Right ventricle myocardium superior (tissue), 1 donor: ENCODE measurements around the gene USP36. TPM values are rescaled to one million over a fixed set of nuclear protein-coding genes. Genes with fewer than 3 reads are reported as not detected.
"Not testable (repeated sequence)": the region's sequence is repeated elsewhere in the genome, so short reads cannot be mapped to it uniquely, and the experiment has no call there.

Experiments
- ATAC-seq: fragments of 200-7000 bp; cut with Tn5 transposase; one replicate; pipeline ENCODE4 v1.9.1; 2020; ENCODE audit warnings: mild to moderate bottlenecking; ENCODE audit not compliant: poor library complexity
- DNase-seq: peaks from one replicate; pipeline ENCODE4 v3.0.0-alpha.2; 2020
- intact Hi-C: fragments of 100-400 bp; cut with DNase I; formaldehyde crosslinking; loops from one replicate; pipeline ENCODE4 v1.11.2; 2022
- total RNA-seq: library from RNA; stranded (reverse); fragmentation: NEBNext Ultra II Directional; extraction: Animal tissue kit (Norgen Biotek cat#: 25700); gene quantifications from one replicate; pipeline ENCODE4 v1.2.1, GENCODE V29; 2021
- donor health status: DM: no; HTN: yes; CAD: no; lungs with severe emphysema.

Gene USP36
- total RNA-seq, 1 donor from 2014 or later: 17.8 TPM

GRCh38 chr17:78763561-78763960, 77.1 kb downstream of the USP36 start:
- ATAC-seq (no peak), DNase-seq (no peak)
- intact Hi-C loops: no loop called here

- DNase-seq: no peak
- intact Hi-C loops: no loop called here
- ATAC-seq: no peak
Measured at GRCh38 chr17:78761789-78762406, 78.7 kb downstream of the USP36 start.

GRCh38 chr17:78759969-78760352, 80.7 kb downstream of the USP36 start:
- ATAC-seq (no peak), DNase-seq (no peak)
- intact Hi-C loops: no loop called here

GRCh38 chr17:78759203-78759968, 81.2 kb downstream of the USP36 start:
- ATAC-seq (peak; percentile 84), DNase-seq (peak; percentile 90)
- intact Hi-C loops: no loop called here

GRCh38 chr17:78753316-78754250, 87.0 kb downstream of the USP36 start:
- no peak for ATAC-seq

GRCh38 chr17:78751447-78752161, 89.0 kb downstream of the USP36 start:
- no peak for ATAC-seq
- intact Hi-C loops: no loop called here

More at GRCh38 chr17:78753316-78754250, 87.0 kb downstream of the USP36 start:
- DNase-seq: no peak
- intact Hi-C loops: no loop called here

GRCh38 chr17:78751000-78751399, 89.6 kb downstream of the USP36 start:
- intact Hi-C loops, DNase-seq, ATAC-seq: not testable (repeated sequence)

More at GRCh38 chr17:78751447-78752161, 89.0 kb downstream of the USP36 start:
- no peak for DNase-seq

- ATAC-seq: peak; percentile 56
- intact Hi-C loops: loop anchor here (10.0 kb wide), 1 partner anchor 46 kb away; no protein-coding TSS in a partner anchor
- peak; percentile 74 for DNase-seq
Measured at GRCh38 chr17:78748730-78749317, 91.8 kb downstream of the USP36 start.

- ATAC-seq: peak; percentile 42
- intact Hi-C loops: loop anchor here (10.0 kb wide), 1 partner anchor 47 kb away; no protein-coding TSS in a partner anchor
- no peak for DNase-seq
Measured at GRCh38 chr17:78748048-78748729, 92.4 kb downstream of the USP36 start.

GRCh38 chr17:78747488-78747887, 93.1 kb downstream of the USP36 start:
- ATAC-seq: no peak
- intact Hi-C loops: loop anchor here (10.0 kb wide), 1 partner anchor 47 kb away; no protein-coding TSS in a partner anchor
- DNase-seq: no peak

GRCh38 chr17:78746949-78747269, 93.7 kb downstream of the USP36 start:
- intact Hi-C loops: loop anchor here (10.0 kb wide), 1 partner anchor 48 kb away; no protein-coding TSS in a partner anchor
- ATAC-seq (peak; percentile 20), DNase-seq (no peak)

- intact Hi-C loops: loop anchor here (10.0 kb wide), 1 partner anchor 48 kb away; no protein-coding TSS in a partner anchor
- ATAC-seq: peak; percentile 8
- no peak for DNase-seq
Measured at GRCh38 chr17:78746263-78746948, 94.2 kb downstream of the USP36 start.

Other genes starting within 250 kb of the USP36 start
- gene CYTH1, start 58.5 kb downstream of the USP36 start, total RNA-seq: 32.3 TPM
- 0.70 TPM for gene CEP295NL, start 62.4 kb upstream of the USP36 start, total RNA-seq
- 114 TPM for gene TIMP2, start 84.6 kb upstream of the USP36 start, total RNA-seq
- gene LGALS3BP, start 139.1 kb upstream of the USP36 start, total RNA-seq: 499 TPM
- 29.8 TPM for gene CANT1, start 168.9 kb upstream of the USP36 start, total RNA-seq
- gene C1QTNF1, start 183.4 kb upstream of the USP36 start, total RNA-seq: 143 TPM
- 29.1 TPM for gene ENGASE, start 234.0 kb upstream of the USP36 start, total RNA-seq